ENCODE measurements around the gene C19orf81. TPM values are rescaled to one million over a fixed set of nuclear protein-coding genes. Genes with fewer than 3 reads are reported as not detected.

The C19orf81 gene
- total and polyA plus RNA-seq, 2 of the 8 experiments (the other 6 are each of a cell fraction or from before 2014, with no cell fraction given): 11.7 to 13.0 TPM

- TF ChIP-seq SUZ12 (IDR thresholded peaks at IDR 0.05; ENCODE audit: low read length): peak; percentile 43; the same call in 1 of the 2 replicates
Measured at GRCh38 chr19:50686310-50687032, 37.2 kb downstream of the C19orf81 start (continued).
